NCI-H69 (cell line): ENCODE results near the gene RSBN1.

Experiments
- DNase-seq: peaks from one replicate; lab custom pipeline; 2025; lab: John Stamatoyannopoulos, UW

The RSBN1 gene

DNA sequence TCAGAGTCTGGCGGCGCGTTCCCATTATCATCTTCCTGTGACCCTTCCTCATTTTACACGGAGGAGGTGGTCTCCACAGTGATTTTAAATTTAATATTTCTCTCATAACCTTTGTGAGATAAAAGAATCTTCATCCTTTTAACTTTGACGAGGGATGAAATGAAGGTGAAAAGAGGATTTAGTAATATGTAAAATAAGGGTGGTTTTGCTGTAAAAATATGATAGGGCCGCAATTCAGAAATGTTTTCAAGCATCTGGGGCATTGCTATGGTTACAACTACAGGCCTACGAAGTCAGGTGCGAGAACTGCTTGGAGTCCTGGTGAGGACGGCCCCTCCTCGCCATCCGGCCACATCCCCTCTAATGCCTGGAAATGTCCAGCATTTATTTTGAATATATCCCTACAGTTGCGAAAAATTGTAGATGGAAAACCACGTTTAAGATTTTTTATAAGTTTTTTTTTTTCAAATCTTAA, 422 bp upstream of the RSBN1 start:
- DNase-seq, result peak; percentile 39

DNA sequence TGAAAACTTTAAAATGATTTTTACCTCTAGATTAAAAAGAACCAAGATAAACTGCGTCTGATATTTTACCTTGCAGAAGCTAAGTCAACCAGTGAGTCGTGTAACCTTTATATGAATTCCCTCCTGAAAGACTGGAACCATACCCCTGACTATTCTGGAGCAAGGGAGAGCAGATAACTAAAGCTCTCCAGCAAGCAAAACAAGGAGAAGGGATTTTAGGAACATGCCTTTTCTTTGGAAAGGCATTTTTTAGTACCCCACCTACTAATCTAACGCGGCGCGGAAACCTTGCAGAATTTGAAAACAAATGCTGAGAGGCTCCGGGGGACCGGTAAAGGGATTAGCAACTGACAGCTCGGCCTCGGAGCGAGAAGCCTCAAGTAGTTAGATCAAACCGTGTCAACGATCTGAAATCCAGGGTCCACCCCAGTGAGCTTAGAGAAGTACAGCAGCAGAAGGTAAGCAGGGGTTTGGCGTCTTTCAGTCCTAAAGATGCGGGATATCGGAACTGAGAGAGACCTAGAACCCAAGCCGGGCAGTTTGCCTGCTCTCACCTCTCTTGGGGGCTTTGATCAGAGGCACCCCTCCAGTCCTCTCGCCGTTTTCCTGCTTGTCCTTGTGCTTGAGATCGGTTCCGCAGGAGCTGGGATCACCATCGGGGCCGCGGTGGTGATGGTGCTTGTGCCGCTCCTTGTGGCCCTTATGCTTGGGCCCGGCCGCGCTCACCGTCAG, 954 bp downstream of the RSBN1 start:
- DNase-seq, result peak; percentile 60

DNA sequence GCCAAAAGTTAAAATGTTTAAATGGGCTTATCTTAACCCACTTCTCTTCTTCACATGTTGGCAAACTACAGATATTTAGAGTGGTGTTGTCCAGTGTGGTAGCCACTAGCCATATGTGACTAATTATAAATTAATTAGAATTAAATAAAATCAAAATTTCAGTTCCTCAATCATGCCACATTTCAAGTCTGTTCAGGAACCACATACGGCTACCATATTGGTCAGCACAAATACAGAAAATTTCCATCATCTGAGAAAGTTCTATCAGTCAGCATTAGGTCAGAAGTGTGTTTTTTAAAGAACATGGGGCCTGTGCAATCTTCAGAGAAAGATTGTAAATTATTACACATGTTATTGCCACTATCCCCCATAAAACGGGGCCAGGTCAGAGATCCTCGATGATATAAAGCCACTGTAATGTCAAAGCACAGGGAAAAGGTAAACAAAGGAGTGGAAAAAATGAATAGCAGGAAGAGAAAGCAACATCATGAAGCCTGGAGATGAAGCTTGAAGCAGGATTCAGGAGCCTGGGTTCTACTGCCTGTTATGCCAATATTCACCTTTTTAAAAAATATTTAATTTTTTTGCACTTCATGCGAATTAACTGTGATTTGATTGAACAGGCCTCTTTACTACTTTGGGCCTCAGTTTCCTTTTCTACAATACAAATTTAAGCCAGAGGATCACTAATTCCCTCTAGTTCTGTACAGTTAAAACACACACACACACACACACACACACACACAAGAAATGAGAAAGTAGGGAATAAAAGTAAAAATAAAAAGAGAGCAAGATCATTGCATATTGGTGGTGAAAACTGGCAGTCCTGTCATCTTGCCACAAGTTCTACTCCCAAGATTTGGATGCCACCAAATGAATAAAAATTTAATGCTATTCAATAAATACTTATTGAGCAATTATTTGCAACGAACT, 2.3 kb downstream of the RSBN1 start:
- DNase-seq, result no peak

DNA sequence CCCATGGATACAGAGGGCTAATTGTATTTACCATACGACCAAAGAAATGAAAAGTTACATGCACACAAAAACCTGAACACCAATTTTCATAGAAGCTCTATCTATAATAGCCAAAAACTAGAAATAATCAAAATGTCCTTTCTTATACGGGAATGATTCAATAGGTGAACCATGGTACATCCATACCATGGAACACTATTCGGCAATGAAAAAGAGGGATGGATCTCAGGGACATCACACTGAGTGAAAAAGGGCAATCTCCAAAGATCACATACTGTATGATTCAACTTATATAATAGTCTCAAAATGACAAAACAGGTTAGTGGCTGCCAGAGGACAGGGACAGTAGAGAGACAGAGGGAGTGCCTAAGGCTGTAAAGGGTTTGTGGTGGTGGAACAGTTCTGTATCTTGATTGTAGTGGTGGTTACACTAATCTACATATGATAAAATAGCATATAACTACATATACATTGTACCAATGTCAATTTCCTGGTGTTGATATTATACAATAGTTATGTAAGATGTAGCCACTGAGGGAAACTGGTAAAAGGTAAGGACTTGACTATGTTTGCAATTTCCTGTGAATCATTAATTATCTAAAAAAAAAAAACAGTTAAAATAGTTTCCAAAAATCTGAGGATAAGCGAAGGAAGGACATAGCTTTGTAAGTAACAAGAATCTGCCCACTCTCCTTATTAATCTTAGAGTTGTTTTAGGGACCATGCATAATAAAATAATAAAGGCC, 3.7 kb downstream of the RSBN1 start:
- no peak for DNase-seq

GRCh38 chr1:113805639-113806038, 6.6 kb downstream of the RSBN1 start:
- no peak for DNase-seq

DNA sequence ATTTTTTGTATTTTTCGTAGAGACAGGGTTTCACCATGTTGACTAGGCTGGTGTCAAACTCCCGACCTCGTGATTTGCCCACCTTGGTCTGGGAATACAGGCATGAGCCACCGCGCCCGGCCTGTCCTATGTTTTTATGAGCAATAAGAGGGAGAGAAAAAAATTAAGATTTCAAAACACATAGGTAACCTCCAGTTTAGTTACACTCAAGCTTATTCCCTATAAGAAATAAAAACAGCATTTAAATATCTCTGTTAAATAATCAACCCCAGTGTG, 7.1 kb downstream of the RSBN1 start:
- no peak for DNase-seq

DNA sequence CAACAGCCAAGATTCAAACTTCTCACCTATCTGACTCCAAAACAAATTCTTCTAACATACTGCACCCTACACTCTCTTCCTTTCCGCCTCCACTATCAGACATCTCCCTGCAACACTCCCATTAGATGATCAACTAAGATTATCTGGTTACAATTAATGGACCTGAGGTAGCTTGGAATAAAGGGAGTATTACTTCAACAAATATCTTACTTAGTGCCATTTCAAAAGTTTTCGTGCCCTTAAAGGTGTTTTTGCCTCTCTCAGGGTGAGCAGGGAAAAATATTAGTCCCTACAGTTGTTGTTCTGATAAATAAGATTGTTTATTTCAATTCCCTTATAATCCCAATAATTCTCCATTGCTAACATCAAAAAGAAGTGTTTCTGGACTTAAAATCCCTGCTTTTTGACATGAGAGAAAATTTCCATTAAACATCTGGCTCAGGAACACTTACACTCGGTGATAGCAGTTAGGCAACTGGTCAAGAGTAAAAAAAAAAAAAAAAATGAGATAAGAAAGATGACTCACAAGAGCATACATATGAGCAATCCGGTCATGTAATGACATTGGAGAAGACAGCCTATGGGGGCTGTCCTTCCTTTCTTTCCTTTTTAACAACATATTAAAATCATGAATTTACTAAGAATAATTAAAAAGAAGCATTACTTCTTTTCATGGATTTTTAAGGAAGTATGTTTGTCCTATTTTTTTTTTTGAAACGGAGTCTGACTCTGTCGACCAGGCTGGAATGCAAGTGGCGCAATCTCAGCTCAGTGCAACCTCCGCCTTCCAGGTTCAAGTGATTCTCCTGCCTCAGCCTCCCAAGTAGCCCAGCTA, 7.6 kb downstream of the RSBN1 start:
- no peak for DNase-seq

- DNase-seq, result no peak
These were observed 9.8 kb downstream of the RSBN1 start for GRCh38 chr1:113802367-113803007.

DNA sequence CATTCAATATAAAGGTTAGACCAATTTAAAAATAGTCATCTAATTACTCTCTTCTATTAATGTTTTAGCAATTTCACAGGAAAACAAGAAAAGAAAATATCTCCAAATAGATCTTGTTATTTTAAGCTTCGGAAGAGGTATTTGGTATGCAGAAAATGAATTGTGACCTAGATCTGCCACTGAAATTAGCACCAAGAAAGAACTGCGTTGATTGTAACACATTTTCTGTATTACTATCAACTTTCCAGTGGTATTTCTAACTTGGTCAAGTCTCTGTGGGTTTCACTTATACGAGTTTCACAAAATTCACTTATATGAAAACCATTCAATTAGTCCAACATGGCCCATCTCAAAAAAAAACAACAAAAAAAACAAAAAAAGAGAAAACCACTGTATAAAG, 11.8 kb downstream of the RSBN1 start:
- DNase-seq, result no peak

DNA sequence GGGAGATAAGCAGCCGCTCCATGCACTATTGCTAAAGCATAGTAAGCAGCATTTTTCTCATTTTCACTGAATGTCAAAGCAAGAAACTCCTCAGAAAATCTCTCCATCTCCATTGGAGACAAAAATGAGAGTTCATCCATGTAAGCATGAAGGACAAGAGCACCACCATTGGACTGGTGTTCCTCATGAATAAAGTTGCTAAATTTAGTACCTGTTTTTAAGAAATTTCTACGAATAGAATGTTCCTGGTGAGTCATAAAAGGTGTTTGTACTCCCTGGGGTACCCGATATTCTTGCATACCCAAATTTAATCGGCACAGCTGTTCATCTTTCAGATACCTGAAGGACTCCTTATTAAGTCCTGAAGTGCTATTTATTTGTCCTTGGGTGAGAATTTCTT, 14.8 kb downstream of the RSBN1 start:
- no peak for DNase-seq

- no peak for DNase-seq
These were observed 18.1 kb downstream of the RSBN1 start for GRCh38 chr1:113793878-113794834.

DNA sequence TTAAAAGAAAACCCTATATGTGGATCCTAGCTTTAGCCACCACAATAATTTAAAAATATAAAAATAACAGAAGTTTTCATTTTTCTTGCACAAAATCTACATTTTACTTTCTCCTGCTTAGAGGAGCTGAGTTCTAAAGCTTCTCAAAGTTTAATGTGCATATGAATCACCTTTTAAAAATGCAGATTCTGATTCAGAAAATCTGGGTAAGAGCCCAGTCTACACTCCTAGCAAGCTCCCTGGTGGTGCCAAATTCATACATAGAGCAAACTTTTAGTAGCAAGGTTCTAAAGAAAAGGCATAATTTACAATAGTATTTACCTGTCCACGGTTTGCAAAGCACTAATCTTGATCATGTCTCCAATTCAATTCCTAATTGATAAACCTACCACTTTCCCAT, 19.3 kb downstream of the RSBN1 start:
- DNase-seq, result no peak

GRCh38 chr1:113792471-113792870, 19.8 kb downstream of the RSBN1 start:
- DNase-seq, result no peak

GRCh38 chr1:113788802-113789201, 23.5 kb downstream of the RSBN1 start:
- no peak for DNase-seq

DNA sequence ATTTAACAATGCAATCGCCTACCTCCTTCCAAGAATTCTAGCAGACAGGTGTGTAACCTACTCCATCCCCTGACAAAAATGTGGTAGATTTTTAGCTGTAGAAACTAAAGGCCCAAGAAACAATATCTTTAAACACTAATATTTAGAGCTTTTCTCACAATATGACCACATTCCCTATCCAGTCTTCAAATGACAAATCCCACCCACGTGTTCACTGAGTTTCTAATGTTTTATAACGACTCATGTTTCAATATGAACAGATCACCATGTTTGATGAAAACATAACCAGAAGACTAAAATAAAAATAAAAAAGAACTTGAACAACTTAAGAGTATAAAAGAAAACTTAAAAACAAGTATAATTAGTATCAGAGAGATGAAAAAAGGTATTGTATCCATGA, 24.6 kb downstream of the RSBN1 start:
- no peak for DNase-seq

DNA sequence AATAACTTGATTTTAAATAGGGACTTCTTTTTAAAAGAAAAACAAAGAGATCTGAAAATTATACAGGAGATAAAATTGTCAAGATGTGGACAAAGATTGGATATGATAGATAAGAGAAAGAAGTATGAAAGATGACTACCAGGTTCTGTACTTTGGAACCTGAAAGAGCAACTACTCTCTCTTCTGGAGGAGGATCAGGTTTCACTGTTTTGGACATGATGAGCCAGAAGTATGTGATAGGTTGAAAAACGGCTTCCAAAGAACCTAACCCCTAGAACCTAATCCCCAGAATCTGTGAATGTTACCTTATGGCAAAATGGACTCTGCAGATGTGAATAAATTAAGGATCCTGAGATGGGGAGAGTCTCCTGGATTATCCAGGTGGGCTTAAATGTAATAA, 26.2 kb downstream of the RSBN1 start:
- DNase-seq, result peak; percentile 1

GRCh38 chr1:113784104-113784779, 28.0 kb downstream of the RSBN1 start:
- DNase-seq, result no peak

- DNase-seq, result no peak
These were observed 28.8 kb downstream of the RSBN1 start for GRCh38 chr1:113783254-113784103.

DNA sequence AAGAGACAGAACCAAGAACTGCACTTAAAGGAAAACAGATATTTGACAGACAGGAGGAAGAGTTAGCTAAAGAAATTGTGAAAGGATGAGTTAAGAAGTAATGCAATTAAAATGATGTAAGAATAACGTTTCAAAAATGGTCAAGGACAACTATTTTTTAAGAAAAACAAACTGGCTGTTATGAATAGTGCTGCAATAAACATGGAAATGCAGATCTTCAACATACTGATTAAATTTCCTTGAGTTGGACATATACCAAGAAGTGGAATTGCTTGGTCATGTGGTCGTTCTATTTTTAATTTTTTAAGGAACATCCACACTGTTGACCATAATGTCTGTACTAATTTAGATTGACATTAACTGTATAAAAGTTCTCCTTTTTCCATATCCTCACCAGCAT, 29.9 kb downstream of the RSBN1 start:
- DNase-seq, result no peak
